HG03097 (cell line): ENCODE results near the gene FFAR1.

Source experiments
- ATAC-seq: cut with Tn5 transposase; IDR thresholded peaks from one replicate; pipeline ENCODE4 v1.9.1; 2021; ENCODE audit not compliant: unreplicated experiment, low FRiP score

The FFAR1 gene

DNA sequence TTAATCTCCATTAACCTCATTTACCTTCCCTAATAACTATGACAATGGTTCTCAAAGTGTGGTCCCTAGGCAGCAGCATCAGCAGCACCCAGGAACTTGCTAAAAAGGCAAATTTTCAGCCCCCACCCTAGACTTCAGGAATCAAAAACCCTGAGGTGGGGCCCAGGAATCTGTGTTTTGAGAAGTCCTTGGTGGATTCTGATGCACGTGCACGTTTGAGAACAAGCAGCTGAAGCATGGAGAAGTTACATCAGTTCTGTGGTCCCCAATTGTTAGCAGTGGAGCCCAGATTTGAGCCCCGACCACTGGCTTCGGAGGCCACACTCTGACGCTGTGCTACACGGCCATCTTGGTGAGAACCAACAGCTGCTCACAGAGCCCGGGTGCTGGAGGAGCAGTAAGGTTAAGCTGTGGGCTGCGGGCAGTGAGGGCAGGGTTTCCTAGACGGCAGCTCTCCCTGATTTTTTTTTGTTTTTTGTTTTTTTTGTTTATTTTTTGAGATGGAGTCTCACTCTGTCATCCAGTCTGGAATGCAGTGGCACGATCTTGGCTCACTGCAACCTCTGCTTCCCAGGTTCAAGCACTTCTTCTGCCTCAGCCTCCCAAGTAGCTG is 32.7 kb upstream of the FFAR1 start:
- no peak for ATAC-seq

- ATAC-seq: no peak
Measured at GRCh38 chr19:35315883-35316282, 31.8 kb upstream of the FFAR1 start.

DNA sequence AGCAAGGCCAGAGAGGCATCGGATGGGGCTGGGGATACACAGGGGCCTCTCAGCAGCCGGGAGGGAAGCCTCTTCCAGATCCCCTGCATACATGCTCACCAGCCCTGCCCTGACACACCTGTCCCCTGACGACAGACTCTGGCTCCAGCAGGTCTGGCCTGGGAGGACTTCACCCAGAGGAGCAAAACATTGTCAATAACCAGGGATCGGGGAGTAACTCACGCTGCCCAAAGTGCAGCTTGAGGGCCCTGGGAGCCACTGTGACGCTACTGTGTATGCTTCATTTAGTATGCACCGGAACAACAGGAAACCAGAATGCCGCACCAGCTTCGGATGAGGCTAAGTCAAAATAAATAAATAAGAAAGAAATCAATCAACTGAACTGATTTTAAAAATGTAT is 31.1 kb upstream of the FFAR1 start:
- no peak for ATAC-seq

DNA sequence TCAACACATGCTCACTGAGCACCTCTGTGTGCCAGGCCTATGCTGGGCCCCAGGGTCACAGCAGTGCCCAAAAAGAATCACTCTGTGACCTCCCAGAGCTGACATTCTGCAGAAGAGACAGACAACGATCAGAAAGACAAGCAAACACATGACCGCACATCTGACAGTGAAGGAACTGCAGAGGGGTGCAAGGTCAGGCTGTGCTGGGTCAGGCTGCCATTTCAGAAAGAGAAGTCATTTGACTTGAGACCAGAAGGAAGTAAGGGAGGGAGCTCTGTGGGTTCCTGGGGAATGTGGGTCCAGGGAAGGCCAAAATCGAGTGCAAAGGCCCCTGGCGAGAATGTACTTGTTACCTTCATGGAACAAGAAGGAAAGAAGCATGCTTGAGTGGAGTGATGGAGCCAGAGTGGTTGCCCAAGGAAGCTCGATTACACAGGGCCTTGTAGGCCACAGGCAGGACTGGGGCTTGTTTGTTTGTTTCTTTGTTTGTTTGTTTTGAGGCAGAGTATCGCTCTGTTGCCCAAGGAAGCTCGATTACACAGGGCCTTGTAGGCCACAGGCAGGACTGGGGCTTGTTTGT is 30.1 kb upstream of the FFAR1 start:
- ATAC-seq: no peak

DNA sequence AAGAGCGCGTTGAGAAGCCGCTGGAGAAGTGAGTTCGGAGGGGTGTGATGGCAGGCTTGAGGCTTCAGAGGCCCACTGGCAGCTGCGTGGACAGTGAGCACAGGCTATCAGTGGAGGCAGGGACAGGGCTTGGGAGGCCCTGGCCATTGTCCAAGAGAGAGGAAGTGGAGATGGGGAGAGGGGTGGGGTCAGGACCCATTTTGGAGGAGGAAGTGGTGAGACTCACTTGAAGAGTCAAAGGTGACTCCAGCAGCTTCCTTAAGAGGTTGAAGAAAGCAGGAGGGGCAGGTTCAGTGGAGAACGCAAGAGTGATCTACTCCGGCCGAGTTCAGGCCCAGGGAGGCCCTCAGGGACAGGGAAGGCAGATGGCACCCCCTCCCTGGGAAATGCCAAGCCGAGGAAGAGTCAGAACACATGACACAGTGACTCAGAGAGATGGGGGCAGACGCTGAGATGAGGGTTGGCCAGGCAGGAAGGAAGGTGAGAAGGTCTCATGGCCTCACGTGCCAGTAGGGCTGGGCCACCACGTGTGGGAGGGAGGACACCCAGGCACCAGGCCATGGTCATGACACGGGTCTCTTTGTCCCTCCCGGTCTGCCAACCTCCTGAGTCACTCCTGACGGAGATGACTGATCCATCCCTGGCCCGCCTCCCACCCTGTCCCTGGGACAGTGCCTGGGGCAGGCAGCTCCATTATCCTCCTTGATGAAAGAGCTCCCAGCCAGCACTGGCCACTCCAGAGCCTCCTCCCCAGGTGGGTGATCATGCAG is 28.8 kb upstream of the FFAR1 start:
- no peak for ATAC-seq

- no peak for ATAC-seq
Measured at GRCh38 chr19:35320065-35320713, 27.5 kb upstream of the FFAR1 start.

DNA sequence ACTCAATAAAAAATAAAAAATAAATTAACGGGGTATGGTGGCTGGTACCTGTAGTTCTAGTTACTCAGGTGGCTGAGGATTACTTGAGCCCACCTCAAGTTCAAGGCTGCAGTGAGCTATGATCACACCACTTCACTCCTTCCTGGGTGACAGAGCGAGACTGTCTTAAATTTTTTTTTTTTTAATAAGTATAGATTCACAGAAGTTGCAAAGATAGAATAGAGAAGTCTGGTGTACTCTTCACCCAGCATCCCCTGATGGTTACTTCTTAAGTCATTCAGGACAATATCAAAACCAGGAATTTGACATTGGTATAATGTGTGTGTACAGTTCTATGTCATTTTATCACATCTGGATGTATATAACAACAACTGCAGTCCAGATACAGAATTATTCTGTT is 26.4 kb upstream of the FFAR1 start:
- no peak for ATAC-seq

- no peak for ATAC-seq
Measured at GRCh38 chr19:35322014-35322413, 25.7 kb upstream of the FFAR1 start.

DNA sequence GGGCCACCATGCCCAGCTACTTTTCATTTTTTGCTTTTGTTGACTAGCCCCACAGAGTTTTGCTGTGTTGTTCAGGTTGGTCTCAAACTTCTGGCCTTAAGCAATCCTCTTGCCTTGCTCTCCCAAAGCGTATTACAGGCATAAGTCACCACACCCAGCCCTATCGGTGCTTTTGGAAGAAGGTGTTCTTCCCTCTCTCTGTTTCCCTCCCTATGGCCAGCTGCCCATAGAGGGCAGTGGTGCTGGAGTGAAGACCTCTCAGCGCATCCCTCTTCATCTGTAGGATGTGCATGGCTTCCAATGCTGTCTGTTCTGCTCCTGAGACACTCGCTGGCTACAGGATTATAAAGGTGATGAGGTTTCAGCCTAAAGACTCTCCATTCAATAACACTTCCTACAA is 20.1 kb upstream of the FFAR1 start:
- no peak for ATAC-seq

DNA sequence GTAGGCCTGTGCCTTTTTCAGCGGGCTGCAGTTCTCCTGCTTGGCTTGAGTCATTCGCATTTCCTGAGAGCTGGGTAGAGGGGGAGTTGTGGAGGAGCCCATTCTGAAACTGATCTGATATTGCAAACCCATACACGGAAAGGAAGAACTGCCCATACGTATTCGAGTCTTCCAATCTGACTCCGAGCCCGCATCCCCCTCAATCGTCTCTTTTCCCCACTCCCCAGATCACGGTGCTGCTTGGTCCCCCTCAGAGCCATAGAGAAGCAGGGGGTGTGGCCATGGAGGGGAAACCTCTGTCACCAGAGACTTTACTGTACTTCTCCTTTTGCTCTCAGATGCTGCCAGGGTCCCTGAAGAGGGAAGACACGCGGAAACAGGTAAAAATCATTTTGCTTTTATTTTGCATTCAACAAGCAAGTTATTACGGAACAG is 18.8 kb upstream of the FFAR1 start, which contains the start of gene CD22:
Gene CD22, plus strand, starts transcription at position 337 of the 435 bp plus-strand sequence. CDS start 2,854 bp downstream, outside the sequence.
- ATAC-seq: no peak

GRCh38 chr19:35329323-35329722 is 18.4 kb upstream of the FFAR1 start:
- no peak for ATAC-seq

DNA sequence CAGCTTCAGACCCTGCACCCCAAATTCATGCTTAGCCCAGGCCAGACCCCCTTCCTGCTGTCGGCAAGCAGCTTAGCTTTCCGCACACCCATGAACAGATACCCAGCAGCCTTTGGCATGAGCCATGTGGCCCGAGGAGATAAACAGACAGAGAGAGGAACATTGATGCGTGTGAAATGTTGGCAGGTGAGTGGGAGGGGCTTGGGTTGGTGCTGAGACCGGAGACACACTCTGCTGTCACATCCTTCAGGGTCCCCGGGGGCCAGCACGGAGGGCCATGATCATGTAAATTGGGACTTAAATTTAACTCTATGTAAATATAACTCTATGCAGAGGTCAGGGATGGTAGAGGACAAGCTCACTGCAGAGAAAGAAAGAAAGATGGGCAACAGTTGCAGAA is 17.2 kb upstream of the FFAR1 start:
- peak; percentile 46 for ATAC-seq

DNA sequence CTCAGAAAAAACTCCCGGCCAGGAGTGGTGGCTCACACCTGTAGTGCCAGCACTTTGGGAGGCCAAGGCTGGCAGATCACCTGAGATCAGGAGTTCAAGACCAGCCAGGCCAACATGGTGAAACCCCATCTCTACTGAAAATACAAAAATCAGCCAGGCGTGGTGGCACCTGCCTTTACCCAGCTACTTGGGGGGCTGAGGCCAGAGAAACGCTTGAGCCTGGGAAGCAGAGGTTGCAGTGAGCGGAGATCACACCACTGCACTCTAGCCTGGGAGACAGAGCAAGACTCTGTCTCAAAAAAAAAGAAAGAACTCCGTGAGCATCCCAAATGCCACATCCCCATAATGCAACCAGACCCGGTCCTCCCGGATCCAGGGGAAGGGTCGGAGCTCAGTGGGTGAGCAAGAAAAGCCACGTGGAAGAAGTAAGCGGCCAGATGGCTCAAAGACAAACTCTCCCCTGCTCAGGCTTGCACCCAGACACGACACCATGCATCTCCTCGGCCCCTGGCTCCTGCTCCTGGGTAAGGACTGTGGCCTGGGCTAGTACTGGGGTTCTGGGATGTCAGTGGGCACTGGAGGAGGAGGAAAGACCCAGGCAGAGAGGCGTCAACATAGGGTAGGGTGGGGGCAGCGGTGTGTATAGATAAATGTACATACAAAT is 16.0 kb upstream of the FFAR1 start:
- no peak for ATAC-seq

DNA sequence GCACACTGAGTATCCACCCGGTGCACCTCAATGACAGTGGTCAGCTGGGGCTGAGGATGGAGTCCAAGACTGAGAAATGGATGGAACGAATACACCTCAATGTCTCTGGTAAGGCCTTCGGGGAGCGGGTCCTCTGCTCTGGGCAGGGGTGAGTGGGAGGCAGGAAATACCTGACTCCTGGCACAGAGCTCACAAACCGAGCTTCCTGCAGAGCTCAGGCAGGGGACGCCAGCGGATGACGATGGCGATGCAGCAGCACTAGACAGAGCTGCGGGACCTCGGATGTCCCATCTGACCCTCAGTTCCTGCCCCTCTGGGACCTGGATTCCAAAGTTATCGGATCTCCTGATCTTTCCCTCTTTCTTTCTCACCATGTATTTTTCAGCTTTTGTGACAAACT is 14.9 kb upstream of the FFAR1 start:
- peak; percentile 26 for ATAC-seq

- no peak for ATAC-seq
Measured at GRCh38 chr19:35334144-35334753, 13.5 kb upstream of the FFAR1 start.

- no peak for ATAC-seq
Measured at GRCh38 chr19:35336166-35336955, 11.3 kb upstream of the FFAR1 start.

- no peak for ATAC-seq
Measured at GRCh38 chr19:35337097-35337983, 10.4 kb upstream of the FFAR1 start.

DNA sequence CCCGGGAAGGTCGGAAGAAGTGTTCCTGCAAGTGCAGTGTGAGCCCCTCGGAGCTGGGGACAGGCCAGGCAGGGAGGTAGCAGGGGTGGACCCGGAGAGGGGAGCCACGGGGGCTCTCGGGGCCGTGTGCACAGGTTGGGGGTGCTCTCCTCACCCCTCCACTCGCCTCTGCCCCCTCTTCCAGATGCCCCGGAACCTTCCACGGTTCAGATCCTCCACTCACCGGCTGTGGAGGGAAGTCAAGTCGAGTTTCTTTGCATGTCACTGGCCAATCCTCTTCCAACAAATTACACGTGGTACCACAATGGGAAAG is 9.8 kb upstream of the FFAR1 start:
- no peak for ATAC-seq

DNA sequence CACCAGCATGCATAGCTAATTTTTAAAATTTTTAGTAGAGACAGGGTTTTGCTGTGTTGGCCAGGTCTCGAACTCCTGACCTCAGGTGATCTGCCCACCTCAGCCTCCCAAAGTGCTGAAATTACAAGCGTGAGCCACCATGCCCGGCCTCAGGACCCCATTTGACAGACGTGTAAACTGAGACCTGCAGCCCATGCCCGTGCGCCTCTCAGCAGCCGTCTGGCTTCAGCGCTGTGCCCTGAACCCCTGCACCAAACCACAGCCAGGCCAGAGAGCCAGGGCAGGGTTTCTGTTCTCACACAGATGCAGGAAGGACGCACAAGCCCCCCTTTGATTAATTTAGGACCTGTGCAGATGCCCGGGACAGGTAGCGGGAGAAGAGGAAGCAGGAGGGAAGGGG is 7.3 kb upstream of the FFAR1 start:
- no peak for ATAC-seq
